CD4-positive, alpha-beta T cell (primary cell): ENCODE measurements around the gene CABLES2. TPM values are rescaled to one million over a fixed set of nuclear protein-coding genes. Genes with fewer than 3 reads are reported as not detected.
A peak's percentile ranks its signal among the peaks of the same experiment; 100 is the strongest.

ENCODE experiments used
- ATAC-seq: fragments of 200-7000 bp; cut with Tn5 transposase; one replicate; pipeline ENCODE4 v1.10.0; 2022; ENCODE audit warnings: mild to moderate bottlenecking; ENCODE audit not compliant: poor library complexity
- CTCF ChIA-PET: fragments of 350-600 bp; sonication (Branson Sonifier 250); formaldehyde crosslinking; loops from one replicate; lab custom pipeline; 2021; ENCODE audit warnings: antibody characterized with exemption, inconsistent platforms; lab: Charles Lee
- POLR2A ChIA-PET: fragments of 350-600 bp; sonication (Branson Sonifier 250); formaldehyde crosslinking; loops from one replicate; lab custom pipeline; 2021; ENCODE audit warnings: antibody characterized with exemption, inconsistent platforms; lab: Charles Lee
- DNase-seq, 14 experiments: peaks; one replicate each; pipeline ENCODE4 v3.0.0-alpha.2; 2013 to 2020; ENCODE audit warnings: mixed read lengths in 2 of 14
- H3K27ac ChIP-seq, 2 donors: one replicate each; pipeline versions ENCODE4 v1.5.1 to v1.7.0; 2013; ENCODE audit warnings: low read length in 2 of 2, low read depth in 1 of 2, mild to moderate bottlenecking in 1 of 2
- H3K27me3 ChIP-seq, 2 experiments: 1 replicate in 1 of 2; 2 replicates in 1 of 2; pipeline versions ENCODE4 v1.6.1 to v1.7.0; 2013; ENCODE audit warnings: low read length in 2 of 2, control low read depth in 1 of 2, mild to moderate bottlenecking in 1 of 2, moderate library complexity in 1 of 2; ENCODE audit not compliant: insufficient read depth in 2 of 2, control insufficient read depth in 1 of 2
- H3K36me3 ChIP-seq: one replicate; pipeline ENCODE4 v1.6.1; 2013; ENCODE audit warnings: low read length, control low read depth; ENCODE audit not compliant: insufficient read depth
- H3K4me1 ChIP-seq: one replicate; pipeline ENCODE4 v1.6.1; 2013; ENCODE audit warnings: low read length, control low read depth; ENCODE audit not compliant: insufficient read depth
- H3K4me3 ChIP-seq: one replicate; pipeline ENCODE4 v1.5.1; 2013; ENCODE audit warnings: mild to moderate bottlenecking, low read length, moderate library complexity
- H3K9me3 ChIP-seq, 2 experiments: 1 replicate in 1 of 2; 2 replicates in 1 of 2; pipeline versions ENCODE4 v1.6.1 to v1.7.0; 2013; ENCODE audit warnings: low read length in 2 of 2, mild to moderate bottlenecking in 2 of 2, control low read depth in 1 of 2, moderate library complexity in 1 of 2; ENCODE audit not compliant: control insufficient read depth in 1 of 2, insufficient read depth in 1 of 2
- H3K27ac Mint-ChIP-seq: one replicate; pipeline ENCODE4 v1.8.0; 2020; ENCODE audit warnings: mixed read lengths
- H3K27me3 Mint-ChIP-seq: one replicate; pipeline ENCODE4 v1.8.0; 2021; ENCODE audit warnings: mixed read lengths
- H3K36me3 Mint-ChIP-seq: one replicate; pipeline ENCODE4 v1.8.0; 2021; ENCODE audit warnings: low read depth, mixed read lengths
- H3K4me1 Mint-ChIP-seq: one replicate; pipeline ENCODE4 v1.8.0; 2021; ENCODE audit warnings: low read depth, mixed read lengths
- H3K4me3 Mint-ChIP-seq: one replicate; pipeline ENCODE4 v1.8.0; 2020; ENCODE audit warnings: mild to moderate bottlenecking, mixed read lengths
- H3K9me3 Mint-ChIP-seq: one replicate; pipeline ENCODE4 v1.8.0; 2020; ENCODE audit warnings: mixed read lengths
- CTCF ChIP-seq: fragments of 200-600 bp; IDR thresholded peaks from one replicate; pipeline ENCODE4 v1.8.0; 2022; ENCODE audit warnings: antibody characterized with exemption, mild to moderate bottlenecking
- intact Hi-C, 2 experiments: fragments of 100-400 bp; cut with DNase I in 1 of 2; cut with micrococcal nuclease in 1 of 2; formaldehyde crosslinking; loops; one replicate each; pipeline versions ENCODE4 v1.15.1 to v1.9.0; 2023 to 2025; cut with DNase I, micrococcal nuclease
- total RNA-seq, 174 experiments: library from RNA in 2 of 174; stranded (reverse) in 2 of 174; gene quantifications; one replicate each; pipeline ENCODE4 v1.2.3 and lab custom pipeline; 2021 to 2026

Gene CABLES2
- total RNA-seq, 2 experiments from 2014 or later: 4.4 TPM

DNA sequence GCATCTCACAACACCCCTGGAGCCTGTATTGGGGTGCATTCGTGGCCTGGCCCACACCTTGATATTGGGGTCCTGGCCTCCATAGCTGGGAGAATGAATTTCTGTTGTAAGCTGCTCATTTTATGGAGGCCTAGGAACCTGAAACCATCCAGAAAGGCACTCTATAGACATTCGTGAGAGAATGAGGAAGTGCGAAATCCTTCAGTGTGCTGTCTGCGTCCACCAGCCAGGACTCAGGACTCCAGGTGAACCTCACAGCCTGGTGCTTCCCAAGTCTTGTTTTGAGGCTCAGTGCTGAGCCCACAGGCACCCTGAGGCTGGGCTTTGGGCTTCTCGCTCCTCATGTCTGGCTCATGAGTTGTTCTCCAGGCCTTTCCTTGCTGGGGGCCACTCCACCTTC is 32.1 kb upstream of the CABLES2 start:
- Histone ChIP-seq H3K27ac (no peak overlapping the region), H3K4me1 (no peaks in the 10 kb centered on the region), H3K9me3 (peaks cover 0 to 10% of the 10 kb centered on the region in 2 experiments), H3K4me3 (no peak overlapping the region), H3K36me3 (no peaks in the 10 kb centered on the region), H3K27me3 (peaks cover 2 to 17% of the 10 kb centered on the region in 2 experiments)
- Mint-ChIP-seq H3K4me1 (no peaks in the 10 kb centered on the region), H3K9me3 (no peaks in the 10 kb centered on the region), H3K4me3 (no peak overlapping the region), H3K27ac (no peak overlapping the region), H3K27me3 (peaks cover 23% of the 10 kb centered on the region), H3K36me3 (no peaks in the 10 kb centered on the region)
- no peak for TF ChIP-seq CTCF
- DNase-seq: peak in 1 of 14 experiments; percentile 16
- ATAC-seq: no peak
- POLR2A ChIA-PET: no interaction called here
- CTCF ChIA-PET: no interaction called here
- intact Hi-C loops: no loop called here

DNA sequence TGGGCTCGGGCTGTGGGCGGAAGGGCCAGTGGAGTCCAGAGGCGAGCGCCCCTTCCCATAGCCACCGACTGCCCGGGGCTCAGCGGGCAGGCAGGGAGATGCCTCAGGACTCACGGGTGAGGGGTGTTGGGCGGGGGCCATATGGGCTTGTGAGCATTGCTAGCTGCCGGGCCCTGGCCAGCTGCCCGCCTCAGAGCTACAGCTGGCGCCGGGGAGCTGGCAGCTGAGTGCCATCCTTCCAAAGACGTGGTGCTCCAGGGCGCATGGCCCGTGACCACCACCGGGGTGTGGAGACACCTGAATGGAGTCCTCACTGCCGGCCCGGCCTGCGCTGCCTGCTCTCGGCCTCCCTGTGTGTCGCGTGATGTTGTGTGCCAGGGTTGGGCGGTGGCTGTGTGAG is 30.8 kb upstream of the CABLES2 start:
- no peak overlapping the region for H3K27ac Mint-ChIP-seq
- H3K27me3 ChIP-seq: peaks cover 4 to 23% of the 10 kb centered on the region in 2 experiments
- DNase-seq (no peak), ATAC-seq (no peak)
- no peak overlapping the region for H3K27ac ChIP-seq
- H3K9me3 Mint-ChIP-seq: no peaks in the 10 kb centered on the region
- H3K4me3 ChIP-seq: no peak overlapping the region
- no peaks in the 10 kb centered on the region for H3K4me1 ChIP-seq
- H3K27me3 Mint-ChIP-seq: peaks cover 26% of the 10 kb centered on the region
- CTCF ChIA-PET: no interaction called here
- H3K36me3 ChIP-seq: no peaks in the 10 kb centered on the region
- H3K9me3 ChIP-seq: peaks cover 0 to 10% of the 10 kb centered on the region in 2 experiments
- H3K4me3 Mint-ChIP-seq: no peak overlapping the region
- no peak for TF ChIP-seq CTCF
- intact Hi-C loops: no loop called here
- H3K4me1 Mint-ChIP-seq: no peaks in the 10 kb centered on the region
- H3K36me3 Mint-ChIP-seq: no peaks in the 10 kb centered on the region
- POLR2A ChIA-PET: no interaction called here

- Histone ChIP-seq H3K27ac (no peak overlapping the region), H3K9me3 (peaks cover 0 to 10% of the 10 kb centered on the region in 2 experiments), H3K4me1 (no peaks in the 10 kb centered on the region), H3K4me3 (no peak overlapping the region), H3K27me3 (peaks cover 4 to 23% of the 10 kb centered on the region in 2 experiments), H3K36me3 (no peaks in the 10 kb centered on the region)
- no peaks in the 10 kb centered on the region for H3K9me3 Mint-ChIP-seq
- DNase-seq: no peak
- CTCF ChIA-PET: no interaction called here
- H3K4me1 Mint-ChIP-seq: no peaks in the 10 kb centered on the region
- no peak for ATAC-seq
- no peak overlapping the region for H3K27ac Mint-ChIP-seq
- intact Hi-C loops: no loop called here
- no peaks in the 10 kb centered on the region for H3K36me3 Mint-ChIP-seq
- peaks cover 23% of the 10 kb centered on the region for H3K27me3 Mint-ChIP-seq
- TF ChIP-seq CTCF: no peak
- POLR2A ChIA-PET: no interaction called here
- H3K4me3 Mint-ChIP-seq: no peak overlapping the region
Measured at GRCh38 chr20:62437496-62437895, 30.4 kb upstream of the CABLES2 start.
